Activated CD4-positive, alpha-beta T cell treated with anti-CD3 and anti-CD28 coated beads for 36 hours (primary cell): ENCODE results near the gene ALPK1. TPM values are rescaled to one million over a fixed set of nuclear protein-coding genes. Genes with fewer than 3 reads are reported as not detected.
A peak's percentile ranks its signal among the peaks of the same experiment; 100 is the strongest.

Experiments used
- ATAC-seq: fragments of 200-7000 bp; cut with Tn5 transposase; one replicate; pipeline ENCODE4 v1.10.0; 2021; ENCODE audit warnings: mild to moderate bottlenecking, moderate library complexity
- CTCF ChIA-PET: fragments of 350-600 bp; sonication (Branson Sonifier 250); formaldehyde crosslinking; loops from one replicate; lab custom pipeline; 2021; ENCODE audit warnings: antibody characterized with exemption; lab: Charles Lee
- POLR2A ChIA-PET: fragments of 350-600 bp; sonication (Branson Sonifier 250); formaldehyde crosslinking; loops from one replicate; lab custom pipeline; 2021; ENCODE audit warnings: antibody characterized with exemption, inconsistent platforms; lab: Charles Lee
- DNase-seq: peaks from one replicate; pipeline ENCODE4 v3.0.0-alpha.2; 2020
- H3K27ac Mint-ChIP-seq: one replicate; pipeline ENCODE4 v1.8.0; 2021; ENCODE audit warnings: mixed read lengths
- H3K27me3 Mint-ChIP-seq: one replicate; pipeline ENCODE4 v1.8.0; 2021; ENCODE audit warnings: mixed read lengths
- H3K36me3 Mint-ChIP-seq: one replicate; pipeline ENCODE4 v1.8.0; 2021; ENCODE audit warnings: low read depth, mixed read lengths
- H3K4me1 Mint-ChIP-seq: one replicate; pipeline ENCODE4 v1.8.0; 2021; ENCODE audit warnings: mixed read lengths
- H3K4me3 Mint-ChIP-seq: one replicate; pipeline ENCODE4 v1.8.0; 2021; ENCODE audit warnings: mild to moderate bottlenecking, moderate library complexity, mixed read lengths
- H3K9me3 Mint-ChIP-seq: one replicate; pipeline ENCODE4 v1.8.0; 2021; ENCODE audit warnings: low read depth, mixed read lengths
- intact Hi-C, 2 experiments: fragments of 100-400 bp; cut with DNase I in 1 of 2; cut with micrococcal nuclease in 1 of 2; formaldehyde crosslinking; loops; one replicate each; pipeline versions ENCODE4 v1.14.2 to v1.15.1; 2022 to 2024; cut with DNase I, micrococcal nuclease
- total RNA-seq, 2 experiments: library from RNA; stranded (reverse); gene quantifications; one replicate each; pipeline ENCODE4 v1.2.3, GENCODE V29; 2021

Gene ALPK1
- total RNA-seq, 2 experiments from 2014 or later = 23.2 to 24.3 TPM

- POLR2A ChIA-PET = no interaction called here
- H3K27me3 Mint-ChIP-seq = no peaks in the 10 kb centered on the region
- no peaks in the 10 kb centered on the region for H3K4me1 Mint-ChIP-seq
- intact Hi-C loops = no loop called here
- H3K4me3 Mint-ChIP-seq = no peak overlapping the region
- no peak for ATAC-seq
- CTCF ChIA-PET = no interaction called here
- H3K27ac Mint-ChIP-seq = no peak overlapping the region
- H3K9me3 Mint-ChIP-seq = peaks cover 8% of the 10 kb centered on the region
- peaks cover 30% of the 10 kb centered on the region for H3K36me3 Mint-ChIP-seq
- no peak for DNase-seq
These were observed 61.2 kb downstream of the ALPK1 start for GRCh38 chr4:112358415-112358814.

GRCh38 chr4:112358952-112359749 is 62.0 kb downstream of the ALPK1 start:
- Mint-ChIP-seq H3K4me1 (no peaks in the 10 kb centered on the region), H3K36me3 (peaks cover 30% of the 10 kb centered on the region), H3K4me3 (no peak overlapping the region), H3K27ac (no peak overlapping the region), H3K27me3 (no peaks in the 10 kb centered on the region), H3K9me3 (peaks cover 13% of the 10 kb centered on the region)
- POLR2A ChIA-PET = no interaction called here
- CTCF ChIA-PET = no interaction called here
- DNase-seq (no peak), ATAC-seq (no peak)
- intact Hi-C loops = no loop called here

DNA sequence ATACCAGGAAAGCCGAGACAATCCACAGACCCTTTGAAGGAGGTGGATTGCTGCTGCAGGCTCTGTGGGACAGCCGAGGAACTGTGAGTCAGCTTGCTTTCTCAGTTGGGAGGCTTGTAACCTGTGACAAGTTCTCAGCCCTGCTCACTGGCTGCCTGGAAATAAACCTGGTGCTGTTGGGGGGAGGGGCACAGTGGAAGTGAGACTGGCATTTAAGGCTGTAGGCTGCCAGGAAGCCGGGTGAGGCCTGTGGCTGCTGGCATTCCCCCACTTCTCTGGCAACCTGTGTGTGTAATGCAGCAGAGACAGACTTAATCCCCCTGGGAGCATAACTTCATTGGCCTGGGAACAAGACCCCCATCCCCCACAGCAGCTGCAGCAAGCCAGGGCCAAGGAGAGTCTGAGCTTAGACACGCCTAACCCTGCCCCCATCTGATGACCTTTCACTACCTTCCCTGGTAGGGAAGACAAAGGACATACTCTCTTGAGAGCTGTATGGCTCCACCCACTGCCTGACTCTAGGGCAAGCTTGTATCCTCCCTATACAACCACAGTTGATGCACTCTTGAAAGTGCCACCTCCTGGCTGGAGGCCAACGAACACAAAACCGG is 64.1 kb downstream of the ALPK1 start:
- Mint-ChIP-seq H3K9me3 (peaks cover 28% of the 10 kb centered on the region), H3K4me3 (no peak overlapping the region), H3K36me3 (peaks cover 22% of the 10 kb centered on the region), H3K27me3 (no peaks in the 10 kb centered on the region), H3K4me1 (no peaks in the 10 kb centered on the region), H3K27ac (peak overlapping the region; percentile 17)
- intact Hi-C loops = no loop called here
- ATAC-seq (peak; percentile 77), DNase-seq (peak; percentile 58)
- POLR2A ChIA-PET = no interaction called here
- CTCF ChIA-PET = interaction anchor here (0.7 kb wide), 1 partner anchor 39 kb away, joined by 5 read pairs; no protein-coding TSS in a partner anchor

DNA sequence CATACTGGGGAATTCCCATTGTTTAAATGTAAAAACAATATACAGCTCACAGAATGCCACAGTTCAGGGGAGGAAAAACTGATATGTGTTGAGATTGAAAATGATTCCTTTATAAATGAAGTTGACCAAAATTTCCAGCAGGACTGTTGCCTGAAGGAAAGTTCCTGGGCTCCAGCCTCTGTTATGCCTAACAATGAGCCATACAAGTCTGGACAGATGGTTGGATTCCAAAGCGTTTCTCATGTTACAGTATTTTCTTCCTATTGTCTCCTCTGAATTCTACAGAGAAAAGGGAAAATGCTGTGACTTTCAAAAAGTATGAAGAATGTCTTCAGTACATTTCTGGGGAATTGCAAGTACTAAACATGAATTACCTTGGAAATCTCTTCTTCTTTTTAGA is 73.3 kb downstream of the ALPK1 start:
- CTCF ChIA-PET = interaction anchor here (0.6 to 1.1 kb wide), 4 partner anchors 12 to 235 kb away, joined by 3 read pairs; no protein-coding TSS in a partner anchor
- Mint-ChIP-seq H3K4me1 (no peaks in the 10 kb centered on the region), H3K27ac (no peak overlapping the region), H3K27me3 (no peaks in the 10 kb centered on the region), H3K4me3 (no peak overlapping the region), H3K36me3 (peaks cover 2% of the 10 kb centered on the region), H3K9me3 (peaks cover 16% of the 10 kb centered on the region)
- intact Hi-C loops = no loop called here
- ATAC-seq (no peak), DNase-seq (no peak)
- POLR2A ChIA-PET = no interaction called here

GRCh38 chr4:112371361-112371760 is 74.2 kb downstream of the ALPK1 start:
- Mint-ChIP-seq H3K27me3 (no peaks in the 10 kb centered on the region), H3K27ac (no peak overlapping the region), H3K9me3 (peaks cover 9% of the 10 kb centered on the region), H3K36me3 (peaks cover 2% of the 10 kb centered on the region), H3K4me1 (no peaks in the 10 kb centered on the region), H3K4me3 (no peak overlapping the region)
- CTCF ChIA-PET = no interaction called here
- ATAC-seq (no peak), DNase-seq (no peak)
- POLR2A ChIA-PET = no interaction called here
- intact Hi-C loops = no loop called here

DNA sequence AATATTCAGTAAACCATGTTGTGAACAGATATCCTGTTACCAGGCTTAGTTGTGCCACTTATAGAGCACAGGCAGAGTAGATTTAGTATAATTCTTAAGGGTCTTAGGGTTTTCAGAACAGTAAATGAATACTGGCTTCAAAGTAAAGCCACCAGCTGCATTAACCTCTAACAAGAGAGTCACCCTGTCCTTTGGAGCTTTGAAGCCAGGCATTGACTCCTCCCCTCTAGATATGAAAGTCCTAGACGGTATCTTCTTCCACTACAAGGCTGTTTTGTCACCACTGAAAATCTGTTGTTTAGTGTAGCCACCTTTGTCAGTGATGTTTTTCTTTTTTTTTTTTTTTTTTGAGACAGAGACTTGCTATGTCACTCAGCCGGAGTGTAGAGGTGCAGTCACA is 77.7 kb downstream of the ALPK1 start:
- DNase-seq (no peak), ATAC-seq (peak; percentile 19)
- ChIA-PET CTCF (no interaction called here), POLR2A (no interaction called here)
- Mint-ChIP-seq H3K27ac (no peak overlapping the region), H3K9me3 (no peaks in the 10 kb centered on the region), H3K4me3 (no peak overlapping the region), H3K36me3 (peaks cover 17% of the 10 kb centered on the region), H3K27me3 (no peaks in the 10 kb centered on the region), H3K4me1 (no peaks in the 10 kb centered on the region)
- intact Hi-C loops = no loop called here

DNA sequence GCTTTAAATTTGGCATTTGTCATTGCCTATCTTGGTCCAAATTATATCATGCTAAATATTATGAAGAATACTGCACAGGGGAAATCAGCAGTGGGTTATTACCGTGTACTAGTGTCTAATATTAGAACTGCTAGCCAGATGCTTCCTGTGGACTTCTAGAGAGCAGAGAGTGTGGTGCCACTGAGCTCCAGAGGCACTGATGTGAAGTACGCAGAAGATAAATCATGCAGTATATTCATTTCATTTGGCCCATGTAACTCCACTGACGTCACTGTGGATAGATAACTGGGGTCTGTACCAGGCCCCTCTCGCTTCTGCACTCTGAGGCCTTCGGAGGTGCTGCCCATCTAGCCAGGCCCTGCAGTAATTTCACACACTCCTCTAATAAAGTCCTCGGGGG is 80.0 kb downstream of the ALPK1 start:
- intact Hi-C loops = no loop called here
- no peak overlapping the region for H3K4me3 Mint-ChIP-seq

DNA sequence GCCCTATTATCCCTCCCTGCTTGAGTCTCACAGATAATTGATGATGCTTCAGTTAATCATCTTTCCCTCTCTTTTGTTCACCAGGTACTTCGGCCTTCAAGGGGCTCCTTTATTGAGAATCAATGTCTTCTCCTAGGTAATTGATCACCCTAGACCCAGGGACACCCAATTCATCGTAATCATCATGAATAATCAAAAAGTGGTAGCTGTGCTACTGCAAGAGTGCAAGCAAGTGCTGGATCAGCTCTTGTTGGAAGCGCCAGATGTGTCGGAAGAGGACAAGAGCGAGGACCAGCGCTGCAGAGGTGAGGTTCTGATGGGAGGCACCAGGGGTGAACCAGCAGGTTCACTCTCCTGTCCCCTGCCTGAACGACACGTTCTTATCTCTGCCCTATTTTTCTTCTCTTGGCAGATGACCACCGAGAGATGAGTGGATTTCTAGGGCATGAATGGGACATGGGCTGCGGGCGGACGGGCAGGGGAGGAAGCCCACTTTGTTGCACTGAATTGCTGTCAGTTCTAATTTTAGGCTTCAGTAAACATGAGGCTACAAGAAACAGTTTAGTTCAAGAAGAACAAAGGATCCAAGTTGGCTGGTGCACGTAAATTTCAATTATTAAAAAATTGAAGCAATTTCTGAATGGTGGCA is 80.5 kb downstream of the ALPK1 start:
- peaks cover 22% of the 10 kb centered on the region for H3K36me3 Mint-ChIP-seq
- H3K4me1 Mint-ChIP-seq = no peaks in the 10 kb centered on the region
- H3K27me3 Mint-ChIP-seq = no peaks in the 10 kb centered on the region
- H3K4me3 Mint-ChIP-seq = no peak overlapping the region
- intact Hi-C loops = no loop called here
- ATAC-seq (no peak), DNase-seq (no peak)
- ChIA-PET CTCF (interaction anchor here (2.1 kb wide), 1 partner anchor 10 kb away, joined by 10 read pairs; no protein-coding TSS in a partner anchor), POLR2A (no interaction called here)
- no peak overlapping the region for H3K27ac Mint-ChIP-seq
- H3K9me3 Mint-ChIP-seq = no peaks in the 10 kb centered on the region

More for the DNA sequence above, 80.0 kb downstream of the ALPK1 start:
- DNase-seq = no peak
- Mint-ChIP-seq H3K27me3 (no peaks in the 10 kb centered on the region), H3K27ac (no peak overlapping the region), H3K4me1 (no peaks in the 10 kb centered on the region), H3K9me3 (no peaks in the 10 kb centered on the region), H3K36me3 (peaks cover 17% of the 10 kb centered on the region)
- ChIA-PET POLR2A (no interaction called here), CTCF (interaction anchor here (0.7 to 2.1 kb wide), 3 partner anchors 10 to 147 kb away, joined by 3 to 10 read pairs (median 3); no protein-coding TSS in a partner anchor)
- no peak for ATAC-seq

DNA sequence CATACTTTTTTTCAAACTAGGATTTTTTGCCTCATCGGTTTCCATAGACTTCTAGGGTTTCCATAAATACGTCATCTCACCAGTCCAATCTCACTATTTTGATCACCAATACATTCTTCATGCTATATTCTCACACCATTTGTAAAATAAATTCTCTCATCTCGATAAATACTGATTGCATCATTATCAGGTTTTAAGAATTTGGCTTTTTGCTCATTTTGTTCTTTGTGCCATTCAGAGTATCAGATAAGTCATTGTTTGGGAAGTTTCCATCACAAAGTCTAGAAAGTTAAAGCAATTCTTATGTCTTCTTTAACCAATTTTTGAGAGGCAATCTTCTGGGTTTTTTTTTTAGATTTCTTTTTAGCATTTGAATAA is 81.1 kb downstream of the ALPK1 start:
- peaks cover 23% of the 10 kb centered on the region for H3K36me3 Mint-ChIP-seq
- no peaks in the 10 kb centered on the region for H3K27me3 Mint-ChIP-seq
- DNase-seq (no peak), ATAC-seq (no peak)
- ChIA-PET POLR2A (no interaction called here), CTCF (interaction anchor here (2.1 kb wide), 1 partner anchor 9 kb away, joined by 10 read pairs; no protein-coding TSS in a partner anchor)
- H3K9me3 Mint-ChIP-seq = no peaks in the 10 kb centered on the region
- intact Hi-C loops = no loop called here
- H3K4me3 Mint-ChIP-seq = no peak overlapping the region
- H3K27ac Mint-ChIP-seq = no peak overlapping the region
- H3K4me1 Mint-ChIP-seq = no peaks in the 10 kb centered on the region

DNA sequence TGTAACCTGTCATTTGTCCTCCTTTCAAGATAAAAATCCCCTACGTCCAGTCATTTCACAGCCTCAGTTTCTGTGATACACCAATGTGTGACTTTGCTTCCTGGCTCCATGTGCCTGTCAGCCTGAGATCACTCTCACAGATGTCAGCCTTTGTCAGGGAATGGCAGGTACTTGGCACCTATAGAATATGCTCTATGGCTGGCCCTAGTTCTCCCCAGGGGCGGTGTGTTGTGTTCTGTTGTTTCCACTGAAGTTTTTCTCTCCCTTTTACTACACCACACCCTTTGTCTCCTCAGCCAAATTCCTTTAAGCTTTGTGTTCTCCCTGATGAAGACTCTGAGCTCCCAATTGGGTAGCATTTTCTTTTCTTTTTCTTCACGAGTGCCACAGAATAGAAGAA is 81.7 kb downstream of the ALPK1 start:
- DNase-seq (no peak), ATAC-seq (peak; percentile 49)
- ChIA-PET CTCF (no interaction called here), POLR2A (no interaction called here)
- intact Hi-C loops = no loop called here
- Mint-ChIP-seq H3K4me3 (no peak overlapping the region), H3K27ac (no peak overlapping the region), H3K9me3 (no peaks in the 10 kb centered on the region), H3K36me3 (peaks cover 23% of the 10 kb centered on the region), H3K27me3 (no peaks in the 10 kb centered on the region), H3K4me1 (no peaks in the 10 kb centered on the region)

- H3K4me1 Mint-ChIP-seq = no peaks in the 10 kb centered on the region
- no peak overlapping the region for H3K4me3 Mint-ChIP-seq
- peaks cover 25% of the 10 kb centered on the region for H3K36me3 Mint-ChIP-seq
- ChIA-PET CTCF (no interaction called here), POLR2A (no interaction called here)
- no peak overlapping the region for H3K27ac Mint-ChIP-seq
- no peak for ATAC-seq
- intact Hi-C loops = no loop called here
- no peak for DNase-seq
- no peaks in the 10 kb centered on the region for H3K9me3 Mint-ChIP-seq
- no peaks in the 10 kb centered on the region for H3K27me3 Mint-ChIP-seq
These were observed 82.1 kb downstream of the ALPK1 start for GRCh38 chr4:112379306-112379705.
